ENCODE results near the gene IST1.

IST1 gene

DNA sequence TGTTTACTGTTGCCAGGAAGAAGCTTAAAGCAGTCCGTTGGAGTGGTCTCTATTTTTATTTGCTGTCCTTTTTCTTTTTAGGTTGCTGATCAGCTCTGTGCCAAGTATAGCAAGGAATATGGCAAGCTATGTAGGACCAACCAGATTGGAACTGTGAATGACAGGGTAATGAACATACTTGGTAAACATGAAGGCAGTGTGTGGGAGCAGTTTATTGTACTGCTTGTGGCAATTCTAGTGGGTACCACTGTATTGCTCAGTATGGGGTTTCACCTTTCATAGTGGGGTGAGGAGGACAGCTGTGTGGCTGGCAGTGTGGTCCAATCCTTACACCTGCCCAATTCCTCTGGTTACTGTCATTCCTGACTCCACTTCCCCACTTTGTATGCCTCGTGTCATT, 25.3 kb downstream of the IST1 start:
- DNase-seq, result no peak

GRCh38 chr16:71923941-71924690, 28.8 kb downstream of the IST1 start:
- DNase-seq, result no peak

DNA sequence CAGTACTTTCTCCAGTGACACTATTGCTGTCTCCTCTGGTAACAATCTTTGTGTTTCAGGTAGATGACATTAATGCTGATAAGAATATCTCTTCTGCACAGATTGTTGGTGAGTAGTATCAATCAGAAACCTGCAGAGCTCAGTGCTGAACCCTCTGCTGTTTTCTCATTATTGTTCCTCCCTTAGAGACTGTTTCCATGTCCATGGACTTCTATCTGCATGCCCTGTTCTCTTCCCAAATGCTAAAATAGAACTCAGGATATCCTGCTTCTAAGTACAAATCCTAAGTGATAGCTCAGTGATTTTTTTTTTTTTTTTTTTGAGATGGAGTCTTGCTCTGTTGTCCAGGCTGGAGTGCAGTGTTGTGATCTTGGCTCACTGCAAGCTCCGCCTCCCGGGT, 29.4 kb downstream of the IST1 start:
- no peak for DNase-seq

DNA sequence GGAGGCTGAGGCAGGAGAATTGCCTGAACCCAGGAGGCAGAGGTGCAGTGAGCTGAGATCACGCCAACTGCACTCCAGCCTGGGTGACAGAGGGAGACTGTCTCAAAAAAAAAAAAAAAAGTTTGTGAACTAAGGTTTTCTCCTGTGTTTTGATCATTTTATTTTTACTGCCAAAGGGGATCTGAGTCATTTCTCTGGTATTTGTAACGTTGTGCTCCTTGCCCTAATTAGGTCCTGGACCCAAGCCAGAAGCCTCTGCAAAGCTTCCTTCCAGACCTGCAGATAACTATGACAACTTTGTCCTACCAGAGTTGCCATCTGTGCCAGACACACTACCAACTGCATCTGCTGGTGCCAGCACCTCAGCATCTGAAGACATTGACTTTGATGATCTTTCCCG, 32.1 kb downstream of the IST1 start:
- DNase-seq, result peak; percentile 8

DNA sequence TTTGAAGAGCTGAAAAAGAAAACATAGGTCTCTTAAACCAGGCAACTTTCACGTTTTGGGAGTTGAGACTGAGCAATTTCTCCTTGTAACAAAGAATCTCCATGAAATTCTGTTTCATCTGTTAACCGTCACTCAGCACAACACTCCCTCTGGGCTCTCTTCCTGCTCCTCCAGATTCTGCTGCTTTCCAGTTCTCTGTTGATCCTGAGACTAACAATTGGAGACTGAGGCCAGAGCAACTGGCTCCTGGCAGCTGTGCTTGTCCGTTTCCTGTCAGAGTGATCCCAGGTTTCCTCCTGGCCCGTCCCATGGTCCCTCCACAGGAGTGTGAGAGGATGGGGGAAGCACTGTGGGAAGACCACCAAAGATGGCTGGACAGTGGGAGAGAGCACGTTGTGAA, 32.5 kb downstream of the IST1 start:
- DNase-seq, result no peak

DNA sequence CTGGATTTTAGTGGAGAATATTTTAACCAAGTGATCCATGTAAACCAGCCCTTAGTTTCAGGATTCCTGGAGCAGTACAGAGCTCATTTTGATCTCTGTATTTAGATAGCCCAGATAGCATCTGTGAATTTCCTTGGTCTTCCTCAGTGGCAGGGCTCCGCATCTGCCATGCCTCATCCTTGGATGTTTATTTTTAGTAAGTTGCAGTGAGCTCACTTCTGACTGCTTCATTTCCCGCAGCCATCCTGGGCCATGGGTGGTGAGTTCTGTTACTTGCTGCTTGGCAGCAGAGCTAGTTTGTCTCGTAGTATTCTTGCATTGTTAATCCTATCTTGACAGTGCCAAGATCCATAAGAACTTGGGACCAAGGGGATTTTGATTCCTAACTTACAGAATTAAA, 33.7 kb downstream of the IST1 start:
- no peak for DNase-seq

- no peak for DNase-seq
Observed at GRCh38 chr16:71930013-71930563, 34.8 kb downstream of the IST1 start.

DNA sequence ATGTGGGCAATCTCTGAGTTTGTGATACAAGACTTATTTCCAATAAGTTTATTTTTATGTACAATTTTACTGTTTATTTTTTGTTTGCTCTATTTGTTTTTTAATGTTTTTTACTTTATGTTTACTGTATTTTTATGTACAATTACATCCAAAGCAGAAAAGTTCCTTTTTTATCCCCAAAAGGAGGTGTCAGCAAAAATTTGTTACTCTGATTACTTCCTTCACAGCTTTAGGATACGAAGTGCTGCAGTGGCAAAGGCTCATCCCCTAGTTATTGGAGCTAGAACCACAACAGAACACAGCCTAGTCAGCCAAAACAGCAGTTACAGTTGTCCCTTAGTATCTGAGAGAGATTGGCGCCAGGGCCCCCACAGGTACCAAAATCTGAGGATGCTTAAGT, 35.7 kb downstream of the IST1 start:
- DNase-seq, result no peak

- DNase-seq, result no peak
Observed at GRCh38 chr16:71931599-71931998, 36.3 kb downstream of the IST1 start.

- DNase-seq, result no peak
Observed at GRCh38 chr16:71933017-71933416, 37.7 kb downstream of the IST1 start.

DNA sequence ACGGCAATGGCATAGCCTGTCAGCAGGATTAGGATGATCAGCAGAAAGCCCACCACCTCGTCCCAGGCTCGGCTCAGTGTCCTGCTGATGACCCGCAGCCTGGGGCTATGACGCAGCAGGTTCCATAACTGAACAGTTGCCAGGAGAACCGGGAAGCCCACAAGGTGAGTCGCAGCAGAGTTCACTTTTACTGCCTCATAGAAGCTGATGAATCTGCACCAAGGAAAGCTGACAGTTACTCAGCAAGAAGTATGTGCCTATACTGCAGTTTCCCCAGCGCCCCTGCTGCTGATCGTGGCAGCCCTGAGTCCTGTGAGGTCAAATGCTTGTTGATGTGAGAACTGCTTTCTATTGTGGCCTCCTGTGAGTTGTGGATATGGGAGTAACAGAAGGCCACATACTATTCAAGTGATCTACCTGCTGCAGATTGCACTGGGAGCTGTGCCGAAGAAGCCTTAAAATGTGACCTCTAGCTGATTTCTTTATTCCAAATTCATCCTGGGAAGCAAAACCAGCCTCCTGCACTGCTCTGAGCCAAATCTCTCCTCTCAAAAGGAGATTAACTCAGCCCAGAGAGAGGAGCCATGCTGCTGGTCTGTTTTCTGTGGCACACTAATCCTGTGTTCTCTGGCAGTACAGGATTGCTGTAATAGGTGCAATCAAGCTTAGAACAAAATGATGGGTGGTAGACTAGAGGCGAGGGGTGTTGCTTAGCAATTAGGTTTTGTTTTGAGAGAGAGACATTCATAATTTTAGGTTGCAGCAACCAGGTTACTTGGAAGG, 38.8 kb downstream of the IST1 start:
- DNase-seq, result no peak

DNA sequence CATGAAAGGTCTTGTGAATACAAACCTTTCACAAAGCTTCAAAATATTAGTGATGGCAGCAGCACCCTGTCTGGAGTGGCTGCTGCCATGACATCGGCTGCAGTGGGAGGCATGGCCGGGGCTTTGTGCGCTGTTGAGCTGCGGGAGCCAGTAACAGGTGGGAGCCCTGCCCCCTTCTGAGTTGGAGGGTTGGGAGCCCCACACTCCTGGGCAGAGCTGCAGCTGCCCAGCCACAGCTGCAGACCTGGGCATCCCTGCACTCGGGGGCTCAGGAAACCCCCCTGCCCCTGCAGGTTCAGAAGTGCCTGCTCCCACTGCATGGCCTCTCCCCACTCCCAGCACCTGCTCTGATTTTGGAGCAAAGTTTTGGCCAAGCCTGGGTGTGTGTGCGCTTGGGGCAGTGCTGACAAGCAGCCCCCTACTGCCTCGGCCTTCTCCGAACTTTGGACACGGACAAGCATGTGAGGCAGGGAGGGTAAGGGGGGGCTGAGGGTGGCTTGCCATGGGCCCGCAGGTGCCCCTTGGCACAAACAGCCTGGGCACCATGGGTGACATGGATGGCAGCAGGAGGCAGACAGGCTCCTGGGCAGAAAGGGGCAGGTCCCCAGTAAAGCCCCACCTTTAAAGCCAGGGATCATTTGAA, 42.7 kb downstream of the IST1 start:
- no peak for DNase-seq

DNA sequence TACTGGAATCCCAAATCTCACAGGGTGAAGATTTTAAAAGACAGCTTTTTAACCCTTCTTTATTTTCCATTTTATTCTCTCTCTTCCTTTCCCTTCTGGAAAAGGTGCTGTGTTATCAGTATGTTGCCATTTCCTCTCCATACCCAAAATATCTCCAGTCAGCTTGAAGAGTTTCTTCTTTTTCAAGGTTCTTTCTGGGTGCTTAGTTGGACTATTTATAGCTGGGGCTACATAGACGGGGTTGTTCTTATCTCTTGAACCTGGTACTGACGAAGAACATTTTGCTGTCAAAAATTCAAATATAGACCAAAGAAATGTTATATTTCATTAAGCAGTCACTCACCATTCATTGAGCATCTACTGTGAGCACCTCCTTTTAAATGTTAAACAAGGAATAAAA, 48.6 kb downstream of the IST1 start:
- DNase-seq, result no peak

DNA sequence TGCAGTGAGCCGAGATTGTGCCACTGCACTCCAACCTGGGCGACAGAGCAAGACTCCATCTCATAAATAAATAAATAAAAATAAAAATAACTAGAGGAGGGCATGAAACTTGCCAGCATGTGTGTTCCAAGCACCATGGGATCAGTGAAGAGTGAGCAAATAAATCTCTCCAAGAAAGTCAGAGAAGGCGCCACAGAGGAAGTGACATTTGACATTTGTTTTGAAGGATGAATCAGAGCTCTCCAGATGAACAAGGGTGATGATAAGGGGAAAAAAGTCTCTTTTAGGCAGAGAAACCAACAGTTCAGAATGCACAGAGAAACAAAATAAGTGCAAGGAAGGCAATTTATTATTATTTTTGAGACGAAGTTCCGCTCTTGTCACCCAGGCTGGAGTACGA, 50.3 kb downstream of the IST1 start:
- no peak for DNase-seq

DNA sequence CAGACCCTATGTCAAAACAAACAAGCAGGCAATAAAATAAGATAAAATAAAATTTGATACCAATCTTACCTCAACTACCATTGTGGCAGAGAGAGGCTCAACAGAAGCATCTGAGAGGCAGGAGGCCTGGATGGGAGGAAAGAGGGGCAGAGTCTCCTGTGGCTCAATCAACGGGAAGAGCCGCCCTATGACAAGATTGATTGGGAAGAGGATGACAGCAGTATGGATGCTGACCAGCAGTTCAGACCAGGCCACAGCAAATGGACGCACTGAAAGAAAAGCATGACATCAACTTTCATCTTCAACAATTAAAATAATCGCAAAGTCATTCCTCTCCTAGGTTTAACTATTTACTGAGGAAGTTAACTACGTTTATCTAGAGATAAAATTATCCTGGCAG, 57.5 kb downstream of the IST1 start:
- DNase-seq, result no peak

GRCh38 chr16:71954180-71954579, 58.8 kb downstream of the IST1 start:
- DNase-seq, result no peak

DNA sequence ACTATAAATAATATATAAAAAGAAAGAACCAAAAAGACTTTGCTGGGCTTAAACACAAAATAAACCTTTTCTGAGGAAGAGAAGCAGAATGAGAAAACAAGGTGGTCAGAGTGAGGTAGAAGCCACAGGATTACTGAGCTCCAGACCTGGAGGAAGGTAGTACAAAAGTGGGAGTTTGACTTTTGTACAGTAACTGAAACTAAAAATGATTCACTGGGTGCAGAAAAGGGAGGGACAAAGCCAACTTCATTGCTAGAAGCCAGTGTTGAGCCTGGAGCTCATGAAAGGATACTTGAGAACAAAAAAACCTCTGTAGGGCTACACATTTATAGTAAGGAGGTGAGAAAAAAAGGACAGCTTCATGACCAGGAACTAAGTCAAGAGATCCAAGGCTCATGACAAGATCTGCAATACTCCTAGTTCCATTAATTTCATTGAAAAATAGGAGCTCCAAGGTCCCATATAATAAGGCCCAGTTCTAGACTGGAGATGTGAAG, 59.4 kb downstream of the IST1 start:
- no peak for DNase-seq

DNA sequence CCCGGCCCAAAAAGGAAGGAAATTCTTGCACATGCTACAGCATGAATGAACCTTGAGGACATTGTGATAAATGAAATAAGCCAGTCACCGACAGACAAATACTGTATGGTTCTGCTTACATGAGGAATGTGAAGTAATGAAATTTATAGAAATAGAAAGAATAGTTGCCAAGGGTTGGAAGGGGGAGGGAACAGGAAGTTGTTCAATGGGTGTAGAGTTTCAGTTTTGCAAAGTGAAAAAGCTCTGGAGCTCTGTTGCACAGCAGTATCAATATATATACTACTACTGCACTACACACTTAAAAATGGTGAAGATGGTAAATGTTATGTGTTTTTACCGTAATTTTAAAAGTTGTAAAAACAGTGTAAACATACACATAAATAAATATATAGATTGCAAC, 61.2 kb downstream of the IST1 start:
- DNase-seq, result no peak

DNA sequence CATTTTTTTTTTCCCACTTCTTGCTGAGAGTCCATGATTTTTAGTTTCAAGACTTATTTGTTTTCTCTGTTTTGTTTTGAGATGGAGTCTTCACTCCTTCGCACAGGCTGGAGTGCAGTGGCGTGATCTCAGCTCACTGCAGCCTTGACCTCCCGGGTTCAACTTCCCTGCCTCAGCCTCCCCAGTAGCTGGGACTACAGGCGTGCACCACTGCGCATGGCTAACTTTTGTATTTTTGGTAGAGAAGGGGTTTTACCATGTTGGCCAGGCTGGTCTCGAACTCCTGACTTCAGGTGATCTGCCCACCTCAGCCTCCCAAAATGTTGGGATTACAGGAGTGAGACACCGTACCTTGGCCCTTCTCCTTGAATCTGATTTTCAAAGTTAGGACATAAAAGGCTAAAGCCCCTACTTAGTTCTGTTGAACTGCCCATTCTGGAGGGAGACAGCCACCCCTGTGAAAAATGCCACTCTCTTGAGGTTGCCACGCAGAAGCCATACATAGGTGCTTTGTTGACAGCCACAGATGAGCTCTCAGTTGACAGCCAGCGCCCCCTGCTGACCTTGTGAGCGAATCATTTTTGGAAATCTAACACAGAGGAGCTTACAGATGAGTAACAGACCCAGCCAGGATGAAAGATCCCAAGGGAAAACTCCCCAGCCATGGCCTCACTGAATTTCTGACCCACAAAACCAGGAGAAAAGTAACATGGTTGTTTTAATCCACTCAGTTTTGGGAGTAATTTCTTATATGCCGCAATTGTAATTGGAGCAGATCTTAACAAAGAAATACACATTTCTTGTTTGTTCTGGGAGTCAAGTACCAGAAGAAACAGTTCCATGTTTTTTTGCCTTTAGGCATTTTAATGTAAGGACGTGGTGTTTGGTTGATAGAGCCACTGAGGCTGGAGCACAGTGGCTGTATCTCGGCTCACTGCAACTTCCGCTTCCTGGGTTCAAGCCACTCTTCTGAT, 66.0 kb downstream of the IST1 start:
- peak; percentile 76 for DNase-seq

GRCh38 chr16:71963125-71963875, 68.0 kb downstream of the IST1 start:
- no peak for DNase-seq

DNA sequence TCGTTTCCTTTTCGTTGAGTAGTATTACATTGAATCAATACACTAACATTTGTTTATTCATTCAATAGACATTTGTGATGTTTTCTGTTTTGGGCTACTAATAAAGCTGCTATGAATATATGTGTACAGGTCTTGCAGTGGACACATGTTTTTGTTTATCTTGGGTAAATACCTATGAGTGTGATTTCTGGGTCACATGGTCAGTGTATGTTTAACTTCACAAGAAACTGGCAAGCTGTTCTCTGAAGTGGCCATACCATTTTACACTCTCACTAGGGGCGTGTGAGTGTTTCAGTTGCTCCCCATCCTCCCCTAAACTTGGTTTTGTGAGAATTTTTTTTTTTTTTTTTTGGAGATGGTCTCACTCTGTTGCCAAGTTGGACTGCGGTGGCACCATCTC, 69.9 kb downstream of the IST1 start:
- DNase-seq, result no peak

DNA sequence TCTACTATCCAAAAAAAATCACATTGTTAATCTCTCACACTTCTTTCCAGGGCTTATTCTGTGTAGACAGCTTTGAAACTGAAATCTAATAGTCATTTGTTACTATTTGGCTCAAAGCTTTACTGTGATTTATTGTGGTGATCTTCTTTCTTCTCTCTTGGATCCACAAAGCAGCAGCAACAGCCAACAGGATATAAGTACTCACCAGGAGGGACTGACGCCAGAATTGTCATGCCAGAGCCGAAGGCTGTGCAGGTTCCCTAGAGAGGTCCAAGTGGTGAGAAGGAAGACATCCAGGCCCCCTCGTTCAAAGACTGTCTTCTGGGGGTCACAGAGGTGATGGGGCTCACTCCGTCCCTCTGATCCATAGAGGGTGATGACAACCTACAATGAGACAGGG, 71.6 kb downstream of the IST1 start:
- DNase-seq, result no peak

All from NCI-H69 (cell line).